HG02970 (cell line): ENCODE data around the gene NOL6.
A peak's percentile ranks its signal among the peaks of the same experiment; 100 is the strongest.

Experiments
- ATAC-seq: cut with Tn5 transposase; IDR thresholded peaks from one replicate; pipeline ENCODE4 v1.9.1; 2021; ENCODE audit warnings: mild to moderate bottlenecking, moderate library complexity, moderate number of reproducible peaks; ENCODE audit not compliant: unreplicated experiment, low FRiP score

Gene NOL6

GRCh38 chr9:33453286-33453860, 20.4 kb downstream of the NOL6 start:
- no peak for ATAC-seq

GRCh38 chr9:33452828-33453271, 20.9 kb downstream of the NOL6 start:
- no peak for ATAC-seq

- no peak for ATAC-seq
These were observed 23.0 kb downstream of the NOL6 start for GRCh38 chr9:33450621-33451146.

GRCh38 chr9:33449715-33450114, 24.0 kb downstream of the NOL6 start:
- ATAC-seq = no peak

- ATAC-seq = no peak
These were observed 25.7 kb downstream of the NOL6 start for GRCh38 chr9:33447799-33448553.

- peak; percentile 29 for ATAC-seq
These were observed 26.6 kb downstream of the NOL6 start, which contains the start of gene AQP3 for GRCh38 chr9:33446946-33447798. TSS of gene AQP3 (minus strand) at chr9:33447593. CDS start at chr9:33447530, 63 bp downstream.

GRCh38 chr9:33446240-33446945, 27.3 kb downstream of the NOL6 start:
- peak; percentile 71 for ATAC-seq

GRCh38 chr9:33445389-33446239, 28.1 kb downstream of the NOL6 start:
- ATAC-seq = no peak

- no peak for ATAC-seq
These were observed 30.1 kb downstream of the NOL6 start for GRCh38 chr9:33443464-33444154.

GRCh38 chr9:33443047-33443446, 30.7 kb downstream of the NOL6 start:
- no peak for ATAC-seq

GRCh38 chr9:33442125-33442524, 31.6 kb downstream of the NOL6 start:
- ATAC-seq = no peak

- ATAC-seq = no peak
These were observed 33.1 kb downstream of the NOL6 start for GRCh38 chr9:33440609-33441008.

- ATAC-seq = no peak
These were observed 33.5 kb downstream of the NOL6 start for GRCh38 chr9:33440204-33440603.

GRCh38 chr9:33439731-33440130, 34.0 kb downstream of the NOL6 start:
- no peak for ATAC-seq

- ATAC-seq = no peak
These were observed 34.6 kb downstream of the NOL6 start for GRCh38 chr9:33438926-33439680.

GRCh38 chr9:33437898-33438297, 35.8 kb downstream of the NOL6 start:
- ATAC-seq = no peak

GRCh38 chr9:33437205-33437604, 36.5 kb downstream of the NOL6 start:
- ATAC-seq = no peak

- no peak for ATAC-seq
These were observed 37.3 kb downstream of the NOL6 start for GRCh38 chr9:33436445-33436844.
